MCF 10A (cell line): ENCODE data around the gene SPECC1L. TPM values are rescaled to one million over a fixed set of nuclear protein-coding genes. Genes with fewer than 3 reads are reported as not detected.

Experiments used
- BruUV-seq: library from RNA; stranded (reverse); fragments of 400-500 nt; replicated peaks from 2 replicates; lab custom pipeline; 2021; lab: Mats Ljungman, UMichigan
- CTCF ChIA-PET: fragments of 300-600 bp; sonication (Branson Sonifier 250); formaldehyde crosslinking; extraction: SDS; loops from one replicate; lab custom pipeline; 2021; ENCODE audit warnings: antibody characterized with exemption, inconsistent platforms; lab: Yijun Ruan, JAX
- POLR2A ChIA-PET: fragments of 300-600, 350-650 bp; sonication (Branson Sonifier 250); formaldehyde crosslinking; extraction: SDS; loops from one replicate; lab custom pipeline; 2020; ENCODE audit warnings: antibody characterized with exemption, inconsistent platforms; lab: Yijun Ruan, JAX
- DNase-seq: peaks from one replicate; pipeline ENCODE4 v3.0.0-alpha.2; 2018; ENCODE audit not compliant: unreplicated experiment
- H3K27ac Mint-ChIP-seq: one replicate; pipeline ENCODE4 v1.8.0; 2022; ENCODE audit warnings: mild to moderate bottlenecking, low read depth, mixed read lengths; ENCODE audit not compliant: unreplicated experiment
- H3K27me3 Mint-ChIP-seq: one replicate; pipeline ENCODE4 v1.8.0; 2022; ENCODE audit warnings: mixed read lengths; ENCODE audit not compliant: insufficient read depth, unreplicated experiment
- H3K36me3 Mint-ChIP-seq: one replicate; pipeline ENCODE4 v1.8.0; 2022; ENCODE audit warnings: mild to moderate bottlenecking, moderate library complexity, mixed read lengths; ENCODE audit not compliant: insufficient read depth, unreplicated experiment
- H3K4me1 Mint-ChIP-seq: one replicate; pipeline ENCODE4 v1.8.0; 2022; ENCODE audit warnings: mixed read lengths; ENCODE audit not compliant: insufficient read depth, unreplicated experiment
- H3K4me3 Mint-ChIP-seq: one replicate; pipeline ENCODE4 v1.8.0; 2022; ENCODE audit warnings: mild to moderate bottlenecking, moderate library complexity, mixed read lengths; ENCODE audit not compliant: unreplicated experiment
- H3K9me3 Mint-ChIP-seq: one replicate; pipeline ENCODE4 v1.8.0; 2022; ENCODE audit warnings: mixed read lengths; ENCODE audit not compliant: unreplicated experiment
- CTCF ChIP-seq: fragments of 200-600 bp; IDR thresholded peaks from one replicate; pipeline ENCODE4 v1.8.0; 2022; ENCODE audit warnings: antibody characterized with exemption, mild to moderate bottlenecking; ENCODE audit not compliant: unreplicated experiment
- intact Hi-C: fragments of 100-400 bp; cut with micrococcal nuclease; formaldehyde crosslinking; loops from 2 replicates; pipeline ENCODE4 v1.14.1; 2022
- total RNA-seq: library from RNA; stranded (reverse); gene quantifications from 2 replicates; pipeline ENCODE4 v1.2.3, GENCODE V29; 2022

The SPECC1L gene
- total RNA-seq, 1 experiment from 2014 or later, result 60.4 TPM

DNA sequence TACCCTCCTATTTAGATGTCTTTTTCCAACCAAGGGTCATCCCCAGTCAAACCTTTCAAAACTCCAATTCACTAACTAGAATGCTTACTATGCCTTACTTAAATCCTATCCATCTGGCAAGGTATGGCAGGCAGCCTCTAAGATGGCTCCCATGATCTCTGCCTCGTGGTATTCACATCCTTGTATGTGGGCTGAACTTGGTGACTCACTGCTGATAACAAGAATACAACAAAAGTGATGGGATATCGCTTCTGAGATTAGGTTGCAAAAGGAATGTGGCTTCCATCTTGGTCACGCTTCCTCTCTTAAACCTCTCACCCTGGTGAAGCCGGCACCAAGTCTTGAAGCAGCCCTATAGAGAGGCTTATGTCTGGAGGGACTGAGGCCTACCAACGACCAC is 194.9 kb downstream of the SPECC1L start:
- intact Hi-C loops, result no loop called here
- Mint-ChIP-seq H3K4me1 (peaks cover 5% of the 10 kb centered on the region), H3K36me3 (no peaks in the 10 kb centered on the region), H3K27me3 (no peaks in the 10 kb centered on the region), H3K27ac (no peak overlapping the region), H3K9me3 (no peaks in the 10 kb centered on the region), H3K4me3 (no peak overlapping the region)
- no peak for TF ChIP-seq CTCF
- ChIA-PET POLR2A (interaction anchor here (0.6 kb wide), 1 partner anchor 9 kb away, joined by 3 read pairs; no protein-coding TSS in a partner anchor), CTCF (interaction anchor here (0.6 kb wide), 1 partner anchor 22 kb away, joined by 3 read pairs; no protein-coding TSS in a partner anchor)
- BruUV-seq, result no TSS peak
- DNase-seq, result no peak

- POLR2A ChIA-PET, result interaction anchor here (0.6 kb wide), 1 partner anchor 10 kb away, joined by 3 read pairs; no protein-coding TSS in a partner anchor
- CTCF ChIA-PET, result interaction anchor here (0.6 kb wide), 1 partner anchor 59 kb away, joined by 4 read pairs; no protein-coding TSS in a partner anchor
Observed at GRCh38 chr22:24465975-24466374, 195.3 kb downstream of the SPECC1L start.

DNA sequence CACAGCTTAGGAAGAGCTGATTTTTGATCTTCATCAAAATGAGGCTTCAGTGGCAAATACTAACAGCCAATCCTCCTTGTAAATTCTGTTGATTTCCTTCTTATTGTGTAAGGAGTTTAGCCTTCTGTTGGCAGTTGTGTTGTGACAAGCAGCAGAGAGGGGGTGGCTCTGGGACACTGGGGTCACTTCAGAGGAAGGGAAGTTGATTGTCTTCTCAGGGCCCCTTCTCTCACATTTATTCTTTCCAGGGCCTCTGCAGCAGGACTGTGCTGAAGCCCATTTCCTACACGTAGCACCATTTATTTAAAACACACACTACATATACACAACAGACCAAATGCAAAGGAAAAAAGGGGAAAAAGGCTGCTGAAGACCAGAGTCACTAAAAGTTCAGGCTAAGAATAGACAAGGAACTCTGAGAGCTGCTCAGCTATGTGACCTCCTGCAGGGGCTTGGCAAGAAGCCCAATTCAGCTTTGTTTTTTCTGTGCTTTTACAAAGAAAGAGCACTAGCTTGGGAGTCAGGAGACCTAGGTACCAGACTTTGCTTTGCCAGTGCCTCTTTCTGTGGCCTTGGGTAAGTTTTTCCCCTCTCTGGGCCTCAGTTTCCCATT is 196.2 kb downstream of the SPECC1L start:
- CTCF ChIA-PET, result interaction anchor here (0.5 to 0.6 kb wide), 2 partner anchors 36 to 58 kb away, joined by 3 to 4 read pairs; no protein-coding TSS in a partner anchor

More at GRCh38 chr22:24465975-24466374, 195.3 kb downstream of the SPECC1L start:
- no peaks in the 10 kb centered on the region for H3K27me3 Mint-ChIP-seq
- DNase-seq, result no peak
- H3K9me3 Mint-ChIP-seq, result no peaks in the 10 kb centered on the region
- TF ChIP-seq CTCF, result no peak
- H3K27ac Mint-ChIP-seq, result no peak overlapping the region
- BruUV-seq, result no TSS peak
- peaks cover 5% of the 10 kb centered on the region for H3K4me1 Mint-ChIP-seq
- no peaks in the 10 kb centered on the region for H3K36me3 Mint-ChIP-seq
- H3K4me3 Mint-ChIP-seq, result no peak overlapping the region
- intact Hi-C loops, result no loop called here

More for the DNA sequence above, 196.2 kb downstream of the SPECC1L start:
- H3K4me3 Mint-ChIP-seq, result no peak overlapping the region
- intact Hi-C loops, result no loop called here
- H3K36me3 Mint-ChIP-seq, result no peaks in the 10 kb centered on the region
- no peak for TF ChIP-seq CTCF
- peak; percentile 47 for DNase-seq
- peaks cover 5% of the 10 kb centered on the region for H3K4me1 Mint-ChIP-seq
- no peak overlapping the region for H3K27ac Mint-ChIP-seq
- no peaks in the 10 kb centered on the region for H3K27me3 Mint-ChIP-seq
- POLR2A ChIA-PET, result interaction anchor here (0.7 kb wide), 1 partner anchor 163 kb away, joined by 4 read pairs; no protein-coding TSS in a partner anchor
- H3K9me3 Mint-ChIP-seq, result no peaks in the 10 kb centered on the region
- BruUV-seq, result no TSS peak
